HCT116 (cell line): ENCODE measurements around the gene SHKBP1. TPM values are rescaled to one million over a fixed set of nuclear protein-coding genes. Genes with fewer than 3 reads are reported as not detected.

Experiments used
- ATAC-seq: fragments of 200-7000 bp; cut with Tn5 transposase; 2 replicates; pipeline ENCODE4 v1.9.1; 2020; ENCODE audit warnings: mild to moderate bottlenecking, moderate library complexity
- BruUV-seq: library from RNA; stranded (reverse); fragments of 400-500 nt; replicated peaks from 2 replicates; lab custom pipeline; 2021; lab: Mats Ljungman, UMichigan
- CTCF ChIA-PET: fragments of 300-600 bp; sonication (Branson Sonifier 250); formaldehyde crosslinking; loops from one replicate; lab custom pipeline; 2021; ENCODE audit warnings: antibody characterized with exemption; lab: Charles Lee
- POLR2A ChIA-PET: fragments of 300-600, 350-600 bp; sonication (Branson Sonifier 250); formaldehyde crosslinking; loops from one replicate; lab custom pipeline; 2021; ENCODE audit warnings: antibody characterized with exemption; lab: Charles Lee
- RAD21 ChIA-PET, 2 experiments: fragments of 300-600 bp; sonication (Branson Sonifier 250); formaldehyde crosslinking; loops; one replicate each; lab custom pipeline; 2023; ENCODE audit warnings: low total read pairs in 2 of 2; ENCODE audit not compliant: uncharacterized antibody in 2 of 2, unreplicated experiment in 2 of 2, low non-redundant PET in 1 of 2; lab: Charles Lee
- DNase-seq: peaks from one replicate; pipeline ENCODE4 v3.0.0-alpha.2; 2010; ENCODE audit warnings: low read depth, low spot score
- H2AFZ ChIP-seq: fragments of 200-600 bp; shearing (Covaris generic), sonication (generic); 2 replicates; pipeline ENCODE4 v1.6.1; 2017; ENCODE audit warnings: low read depth, mixed run types, mixed read lengths, antibody characterized with exemption, low read length; ENCODE audit not compliant: poor library complexity, severe bottlenecking
- H3K27ac ChIP-seq: 2 replicates; pipeline ENCODE4 v1.5.1; 2012; ENCODE audit warnings: low read depth, low read length
- H3K27me3 ChIP-seq: fragments of 200-600 bp; sonication (generic); 2 replicates; pipeline ENCODE4 v1.6.1; 2016; ENCODE audit warnings: mixed run types, low read length, mixed read lengths; ENCODE audit not compliant: insufficient read depth
- H3K36me3 ChIP-seq, 2 experiments: fragments of 200-500 bp in 1 of 2; fragments of 200-600 bp in 1 of 2; sonication (Bioruptor generic) in 1 of 2; sonication (generic) in 1 of 2; 2 replicates each; pipeline versions ENCODE4 v1.5.1 to v1.6.1; 2014 to 2016; ENCODE audit warnings: low read length in 2 of 2, inconsistent platforms in 1 of 2, mixed read lengths in 1 of 2, mixed run types in 1 of 2; ENCODE audit not compliant: insufficient read depth in 2 of 2, control insufficient read depth in 1 of 2
- H3K4me1 ChIP-seq, 2 experiments: fragments of 200-600 bp in 1 of 2; sonication (generic) in 1 of 2; 2 replicates each; pipeline versions ENCODE4 v1.5.1 to v1.6.1; 2012 to 2017; ENCODE audit warnings: low read length in 2 of 2, inconsistent platforms in 1 of 2, mild to moderate bottlenecking in 1 of 2, mixed read lengths in 1 of 2, mixed run types in 1 of 2, moderate library complexity in 1 of 2; ENCODE audit not compliant: insufficient read depth in 2 of 2, control insufficient read depth in 1 of 2
- H3K4me2 ChIP-seq: fragments of 200-600 bp; sonication (generic); 2 replicates; pipeline ENCODE4 v1.6.1; 2017; ENCODE audit warnings: mixed run types, low read length, mixed read lengths
- H3K4me3 ChIP-seq, 2 experiments: fragments of 200-600 bp in 1 of 2; sonication (generic) in 1 of 2; replicated peaks in 1 of 2; 2 replicates each; pipeline ENCODE4 v1.5.1; 2011 to 2016; ENCODE audit warnings: low read length in 2 of 2, control low read depth in 1 of 2, low read depth in 1 of 2, mild to moderate bottlenecking in 1 of 2, mixed read lengths in 1 of 2, mixed run types in 1 of 2
- H3K79me2 ChIP-seq: fragments of 200-600 bp; sonication (generic); 2 replicates; pipeline ENCODE4 v1.6.1; 2017; ENCODE audit warnings: mild to moderate bottlenecking, mixed run types, low read length, moderate library complexity, mixed read lengths; ENCODE audit not compliant: insufficient read depth
- H3K9ac ChIP-seq: fragments of 200-600 bp; sonication (generic); 2 replicates; pipeline ENCODE4 v1.6.1; 2016; ENCODE audit warnings: low read length, mixed read lengths
- H3K9me2 ChIP-seq: fragments of 200-600 bp; sonication (generic), shearing (Covaris generic); 2 replicates; pipeline ENCODE4 v1.6.1; 2017; ENCODE audit warnings: mixed run types, mild to moderate bottlenecking, moderate library complexity; ENCODE audit not compliant: insufficient read depth
- H3K9me3 ChIP-seq, 2 experiments: fragments of 200-500 bp in 1 of 2; fragments of 200-600 bp in 1 of 2; sonication (Bioruptor generic) in 1 of 2; sonication (generic) in 1 of 2; 2 replicates each; pipeline ENCODE4 v1.6.1; 2014 to 2017; ENCODE audit warnings: low read length in 2 of 2, mixed read lengths in 2 of 2, inconsistent platforms in 1 of 2, low read depth in 1 of 2, mild to moderate bottlenecking in 1 of 2, mixed run types in 1 of 2, moderate library complexity in 1 of 2; ENCODE audit not compliant: control insufficient read depth in 1 of 2, insufficient read depth in 1 of 2
- H4K20me1 ChIP-seq: fragments of 200-600 bp; sonication (generic), shearing (Covaris generic); 2 replicates; pipeline ENCODE4 v1.6.1; 2017; ENCODE audit warnings: mixed run types, mild to moderate bottlenecking, moderate library complexity; ENCODE audit not compliant: insufficient read depth
- CEBPB ChIP-seq: IDR thresholded peaks from 2 replicates; pipeline ENCODE4 v1.6.1; 2012; ENCODE audit warnings: low read depth
- ELF1 ChIP-seq: IDR thresholded peaks from 2 replicates; pipeline ENCODE4 v1.6.1; 2012; ENCODE audit warnings: low read depth, borderline replicate concordance
- EZH2 ChIP-seq: fragments of 200-600 bp; sonication (generic); IDR thresholded peaks from 2 replicates; pipeline ENCODE4 v1.6.1; 2017; ENCODE audit warnings: antibody characterized with exemption, mixed run types
- POLR2A ChIP-seq: IDR thresholded peaks from 2 replicates; pipeline ENCODE4 v1.7.0; 2011; ENCODE audit warnings: borderline replicate concordance; ENCODE audit not compliant: insufficient read depth, insufficient read length; ENCODE audit errors: extremely low read depth
- YY1 ChIP-seq: IDR thresholded peaks from 2 replicates; pipeline ENCODE4 v1.6.1; 2011; ENCODE audit warnings: low read length, low read depth, moderate library complexity, mild to moderate bottlenecking; ENCODE audit not compliant: insufficient replicate concordance; ENCODE audit errors: extremely low read depth
- ZBTB33 ChIP-seq: IDR thresholded peaks from 2 replicates; pipeline ENCODE4 v1.6.1; 2011; ENCODE audit warnings: mild to moderate bottlenecking, low read length, moderate library complexity; ENCODE audit not compliant: insufficient replicate concordance; ENCODE audit errors: extremely low read depth
- ZFX ChIP-seq: fragments of 450-650 bp; IDR thresholded peaks from 2 replicates; pipeline ENCODE4 v1.6.1; 2017
- ZNF274 ChIP-seq: fragments of 200-500 bp; sonication (Bioruptor generic); IDR thresholded peaks from 2 replicates; pipeline ENCODE4 v1.6.1; 2014; ENCODE audit warnings: mild to moderate bottlenecking, low read depth, low read length, inconsistent platforms
- intact Hi-C: fragments of 100-400 bp; cut with micrococcal nuclease; formaldehyde crosslinking; loops from 2 replicates; pipeline ENCODE4 v1.10.0; 2022
- total RNA-seq: library from RNA; stranded (reverse); gene quantifications from one replicate; pipeline ENCODE4 v1.2.1, GENCODE V29; 2021; ENCODE audit not compliant: unreplicated experiment

The SHKBP1 gene
- total RNA-seq, 1 experiment from 2014 or later: 97.4 TPM

DNA sequence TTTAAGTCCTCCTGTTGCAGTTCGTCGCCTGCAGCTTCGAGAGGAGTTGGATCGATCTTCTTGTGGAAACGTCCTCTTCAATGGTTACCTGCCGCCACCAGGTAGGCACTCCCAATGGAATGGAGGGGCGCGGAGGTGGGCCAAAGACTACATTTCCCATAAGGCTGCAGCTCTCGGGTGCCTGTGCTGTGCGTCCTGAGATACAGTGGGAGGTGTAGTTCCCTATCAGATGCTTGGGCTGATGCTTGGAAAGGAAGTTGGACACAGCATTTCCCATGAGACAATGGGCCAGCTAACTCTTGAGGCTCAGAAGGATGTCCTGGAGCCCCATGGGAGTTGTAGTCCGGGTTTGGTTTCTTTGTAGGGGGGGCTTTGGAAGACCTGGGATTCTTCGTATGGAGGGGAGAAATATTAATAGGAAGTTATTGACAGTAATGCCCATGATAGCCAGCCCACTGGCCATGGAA lies 1.8 kb downstream of the SHKBP1 start:
- Histone ChIP-seq H3K9ac (no peak overlapping the region), H3K4me2 (peak overlapping the region; percentile 100), H3K4me1 (peaks cover 10 to 26% of the 10 kb centered on the region in 2 experiments), H3K4me3 (peak overlapping the region in 1 of 2 experiments; percentile 95; a peak in 1 of 4 replicates), H3K9me3 (no peaks in the 10 kb centered on the region), H3K27me3 (no peaks in the 10 kb centered on the region), H3K36me3 (peaks cover 10 to 13% of the 10 kb centered on the region in 2 experiments; a peak in 3 of 4 replicates), H2AFZ (no peak overlapping the region), H4K20me1 (no peaks in the 10 kb centered on the region), H3K9me2 (no peaks in the 10 kb centered on the region), H3K79me2 (peaks cover 14% of the 10 kb centered on the region; the same call in 1 of the 2 replicates), H3K27ac (no peak overlapping the region)
- DNase-seq: no peak
- TF ChIP-seq EZH2: no peak
- TF ChIP-seq ZFX: no peak
- no peak for TF ChIP-seq POLR2A
- TF ChIP-seq YY1: peak; percentile 31
- peak; percentile 51; the same call in 1 of the 2 replicates for TF ChIP-seq ELF1
- TF ChIP-seq ZNF274: no peak
- no peak for TF ChIP-seq ZBTB33
- no peak for TF ChIP-seq CEBPB
- intact Hi-C loops: no loop called here
- RAD21 ChIA-PET: no interaction called here
- peak; percentile 46 for ATAC-seq
- CTCF ChIA-PET: interaction anchor here (0.9 to 1.3 kb wide), 5 partner anchors 16 to 55 kb away, joined by 3 to 5 read pairs (median 4); no protein-coding TSS in a partner anchor
- POLR2A ChIA-PET: interaction anchor here (0.8 to 1.3 kb wide), 3 partner anchors 8 to 20 kb away, joined by 3 to 5 read pairs (median 3); no protein-coding TSS in a partner anchor
- BruUV-seq: no TSS peak
